NCI-H2196 (cell line): ENCODE data around the gene KDELR1.
"Not testable (repeated sequence)": the region's sequence is repeated elsewhere in the genome, so short reads cannot be mapped to it uniquely, and the experiment has no call there.

Experiments used
- DNase-seq: peaks from one replicate; lab custom pipeline; 2025; ENCODE audit not compliant: unreplicated experiment; lab: John Stamatoyannopoulos, UW

The KDELR1 gene

GRCh38 chr19:48397263-48398101 is 6.1 kb upstream of the KDELR1 start:
- no peak for DNase-seq

- DNase-seq = no peak
These were observed 5.4 kb upstream of the KDELR1 start for GRCh38 chr19:48396824-48397176.

GRCh38 chr19:48396016-48396823 is 4.9 kb upstream of the KDELR1 start:
- no peak for DNase-seq

- no peak for DNase-seq
These were observed 4.1 kb upstream of the KDELR1 start for GRCh38 chr19:48395499-48395898.

GRCh38 chr19:48395170-48395455 is 3.8 kb upstream of the KDELR1 start:
- no peak for DNase-seq

GRCh38 chr19:48394331-48395169 is 3.2 kb upstream of the KDELR1 start:
- no peak for DNase-seq

- no peak for DNase-seq
These were observed 2.4 kb upstream of the KDELR1 start, which contains the start of gene GRIN2D for GRCh38 chr19:48393559-48394330. Gene GRIN2D, plus strand, starts transcription at chr19:48393668. Its CDS starts 4,725 bp downstream, at chr19:48398393.

GRCh38 chr19:48392860-48393558 is 1.7 kb upstream of the KDELR1 start:
- DNase-seq = no peak

GRCh38 chr19:48392006-48392344 is 624 bp upstream of the KDELR1 start:
- not testable (repeated sequence) for DNase-seq

GRCh38 chr19:48390188-48391099 is 907 bp downstream of the KDELR1 start:
- peak; percentile 18 for DNase-seq

GRCh38 chr19:48386981-48387380 is 4.4 kb downstream of the KDELR1 start:
- no peak for DNase-seq

- DNase-seq = no peak
These were observed 5.8 kb downstream of the KDELR1 start for GRCh38 chr19:48385461-48386087.

GRCh38 chr19:48382286-48382685 is 9.1 kb downstream of the KDELR1 start:
- DNase-seq = no peak

- no peak for DNase-seq
These were observed 10.0 kb downstream of the KDELR1 start for GRCh38 chr19:48381178-48381950.

- DNase-seq = no peak
These were observed 12.3 kb downstream of the KDELR1 start for GRCh38 chr19:48379058-48379457.

GRCh38 chr19:48378194-48378570 is 13.2 kb downstream of the KDELR1 start:
- DNase-seq = no peak

GRCh38 chr19:48373567-48373966 is 17.8 kb downstream of the KDELR1 start:
- DNase-seq = no peak

- peak; percentile 69 for DNase-seq
These were observed 18.4 kb downstream of the KDELR1 start for GRCh38 chr19:48372904-48373303.
